HG02943 (cell line): ENCODE results near the gene XYLB.
"Not testable (repeated sequence)": the region's sequence is repeated elsewhere in the genome, so short reads cannot be mapped to it uniquely, and the experiment has no call there.

Experiments
- ATAC-seq: cut with Tn5 transposase; IDR thresholded peaks from one replicate; pipeline ENCODE4 v1.9.1; 2021; ENCODE audit warnings: mild to moderate bottlenecking, low read depth, moderate library complexity; ENCODE audit not compliant: unreplicated experiment

Gene XYLB

DNA sequence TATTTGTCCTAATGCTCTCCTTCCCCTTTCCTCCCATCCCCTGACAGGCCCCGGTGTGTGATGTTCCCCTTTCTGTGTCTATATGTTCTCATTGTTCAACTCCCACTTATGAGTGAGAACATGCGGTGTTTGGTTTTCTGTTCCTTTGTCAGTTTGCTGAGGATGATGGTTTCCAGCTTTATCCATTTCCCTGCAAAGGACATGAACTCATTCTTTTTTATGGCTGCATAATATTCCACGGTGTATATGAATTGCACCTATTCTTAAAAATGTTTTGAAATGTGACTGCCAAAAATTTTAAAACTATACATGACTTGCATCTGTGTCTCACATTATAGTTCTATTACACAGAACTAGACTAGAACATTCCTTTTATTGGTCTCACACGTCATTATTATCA, 25.9 kb upstream of the XYLB start:
- not testable (repeated sequence) for ATAC-seq

GRCh38 chr3:38323060-38323459, 23.5 kb upstream of the XYLB start:
- no peak for ATAC-seq

DNA sequence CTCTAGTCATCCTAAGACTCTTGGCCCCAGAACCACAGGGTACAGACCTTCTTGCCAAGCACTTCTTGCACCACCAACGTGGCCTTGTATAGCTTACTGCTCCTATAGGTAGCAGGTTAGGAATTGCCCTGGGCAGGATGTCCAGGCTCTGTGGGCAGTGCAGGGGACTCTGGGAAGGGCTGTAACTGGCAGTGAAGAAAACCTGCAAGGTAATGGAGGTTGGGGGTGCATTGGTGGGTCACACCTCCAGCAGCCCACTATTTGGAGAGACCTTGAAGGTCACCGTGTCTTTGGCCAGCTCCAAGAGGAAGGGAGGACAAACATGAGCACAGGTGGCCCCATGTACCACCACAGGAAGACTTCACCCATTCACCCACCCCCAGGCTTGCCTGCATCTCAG, 21.3 kb upstream of the XYLB start:
- no peak for ATAC-seq

- ATAC-seq = no peak
Measured at GRCh38 chr3:38327335-38328009, 19.1 kb upstream of the XYLB start.

DNA sequence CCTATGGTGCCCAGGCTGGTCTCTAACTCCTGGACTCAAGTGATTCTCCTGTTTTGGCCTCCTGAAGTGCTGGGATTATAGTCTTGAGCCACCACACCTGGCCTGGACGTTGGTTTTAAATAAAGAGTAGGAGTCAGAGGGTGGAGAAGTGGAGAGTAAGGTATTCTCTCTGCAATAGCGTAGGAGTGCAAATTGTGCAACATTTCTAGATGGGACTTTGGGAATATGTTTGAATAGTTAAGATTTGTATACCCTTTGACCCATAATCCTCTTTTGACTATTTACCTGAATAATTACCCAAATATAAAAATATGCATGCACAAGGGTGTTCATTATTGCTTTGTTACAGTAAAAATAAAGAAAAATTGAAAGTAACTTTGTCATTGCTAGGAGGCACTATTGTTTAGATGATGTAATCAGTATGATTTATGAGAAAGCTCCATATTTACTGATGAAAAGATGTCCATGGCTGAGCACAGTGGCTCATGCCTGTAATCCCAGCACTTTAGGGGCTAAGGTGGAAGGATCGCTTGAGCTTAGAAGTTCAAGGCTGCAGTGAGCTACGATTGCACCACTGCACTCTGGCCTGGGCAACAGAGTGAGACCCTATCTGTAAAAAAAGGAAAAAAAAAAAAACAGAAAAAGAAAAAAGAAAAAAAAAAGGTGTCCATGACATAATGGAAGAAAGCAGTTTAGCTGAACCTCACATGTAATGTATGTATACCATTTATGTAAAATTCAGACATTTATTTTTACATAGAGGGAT, 15.1 kb upstream of the XYLB start:
- ATAC-seq = no peak

GRCh38 chr3:38332201-38332600, 14.4 kb upstream of the XYLB start:
- ATAC-seq = no peak

DNA sequence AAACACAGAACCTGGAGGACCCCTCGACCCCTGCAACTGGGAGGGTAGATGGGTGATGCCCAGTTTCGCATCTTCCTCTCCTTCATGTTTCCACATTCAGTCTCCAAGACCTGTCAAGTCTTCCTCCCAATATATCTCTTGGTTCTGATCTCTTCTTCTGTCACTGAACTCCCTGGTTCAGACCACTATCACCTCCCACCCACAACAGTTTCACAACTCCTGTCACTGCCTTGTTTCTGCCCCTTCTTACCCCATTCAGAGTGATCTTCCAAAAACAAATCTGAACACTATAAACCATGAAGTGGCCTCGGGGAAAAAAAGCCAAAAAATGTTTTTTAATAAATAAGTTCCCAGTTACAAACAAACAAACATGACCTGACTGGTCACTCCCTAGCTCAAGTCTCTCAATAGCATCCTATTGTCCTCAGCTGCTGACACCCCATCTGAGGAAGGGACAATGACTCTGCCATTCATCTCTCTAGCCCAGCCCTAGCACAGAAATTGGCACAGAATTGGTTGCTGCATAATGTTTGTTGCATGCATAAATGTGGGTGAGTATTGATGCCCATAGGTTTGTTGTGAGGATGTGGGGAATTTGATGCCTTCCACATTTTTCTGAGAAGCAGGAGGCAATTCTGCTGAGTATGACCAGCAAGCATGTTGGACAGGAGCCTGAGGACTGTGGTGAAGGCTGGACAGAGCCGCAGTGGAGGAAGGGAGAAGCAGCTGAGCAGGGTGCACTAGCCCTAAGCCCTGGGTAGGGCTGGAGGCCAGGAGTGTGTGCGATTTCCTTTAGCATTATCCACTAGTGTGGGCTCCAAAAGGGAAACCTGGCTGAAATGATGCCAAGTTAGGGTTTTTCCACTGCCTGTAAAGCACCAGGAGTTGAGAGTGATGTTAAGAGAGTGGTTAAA, 12.2 kb upstream of the XYLB start:
- ATAC-seq = no peak

GRCh38 chr3:38335263-38335662, 11.3 kb upstream of the XYLB start:
- ATAC-seq = no peak

- no peak for ATAC-seq
Measured at GRCh38 chr3:38337703-38338102, 8.9 kb upstream of the XYLB start.

GRCh38 chr3:38343797-38344594, 2.6 kb upstream of the XYLB start:
- no peak for ATAC-seq

GRCh38 chr3:38345879-38346586, 552 bp upstream of the XYLB start:
- ATAC-seq = no peak

DNA sequence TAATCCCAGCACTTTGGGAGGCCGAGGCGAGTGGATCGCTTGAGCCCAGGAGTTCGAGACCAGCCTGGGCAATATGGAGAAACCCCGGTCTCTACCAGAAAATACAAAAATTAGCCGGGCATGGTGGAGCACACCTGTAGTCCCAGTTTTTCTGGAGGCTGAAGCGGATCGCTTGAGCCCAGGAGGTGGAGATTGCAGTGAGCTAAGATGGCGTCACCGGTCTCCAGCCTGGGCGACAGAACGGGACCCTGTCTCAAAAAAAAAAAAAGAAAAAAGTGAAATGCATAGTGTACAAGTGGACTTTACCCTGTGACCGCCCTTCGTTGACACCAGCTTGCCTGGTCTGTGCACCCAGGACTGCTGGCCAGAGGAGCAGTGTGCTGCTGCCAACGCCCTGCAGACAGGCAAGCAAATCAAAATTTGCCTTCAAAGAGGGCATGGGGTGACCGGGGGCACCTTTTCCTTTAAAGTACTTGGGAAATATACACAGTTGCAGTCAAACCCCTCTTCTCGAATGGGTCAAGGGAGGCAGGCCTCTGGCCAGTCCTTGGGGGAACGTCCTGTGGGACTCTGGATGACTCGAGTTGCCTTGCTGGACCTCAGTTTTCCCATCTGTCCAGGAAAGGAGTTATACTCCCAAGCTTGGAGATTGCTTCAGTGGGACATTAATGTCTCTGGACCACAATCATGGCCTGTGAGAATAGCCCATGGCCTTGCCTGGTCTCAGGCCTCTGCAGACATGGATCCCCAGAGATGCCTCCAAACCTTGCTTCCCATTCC, 1.0 kb downstream of the XYLB start:
- no peak for ATAC-seq

- no peak for ATAC-seq
Measured at GRCh38 chr3:38348903-38349302, 2.3 kb downstream of the XYLB start.

GRCh38 chr3:38349684-38350359, 3.2 kb downstream of the XYLB start:
- ATAC-seq = no peak

- ATAC-seq = no peak
Measured at GRCh38 chr3:38353151-38353550, 6.6 kb downstream of the XYLB start.

GRCh38 chr3:38354588-38355330, 8.2 kb downstream of the XYLB start:
- no peak for ATAC-seq

- ATAC-seq = no peak
Measured at GRCh38 chr3:38359038-38359437, 12.5 kb downstream of the XYLB start.

DNA sequence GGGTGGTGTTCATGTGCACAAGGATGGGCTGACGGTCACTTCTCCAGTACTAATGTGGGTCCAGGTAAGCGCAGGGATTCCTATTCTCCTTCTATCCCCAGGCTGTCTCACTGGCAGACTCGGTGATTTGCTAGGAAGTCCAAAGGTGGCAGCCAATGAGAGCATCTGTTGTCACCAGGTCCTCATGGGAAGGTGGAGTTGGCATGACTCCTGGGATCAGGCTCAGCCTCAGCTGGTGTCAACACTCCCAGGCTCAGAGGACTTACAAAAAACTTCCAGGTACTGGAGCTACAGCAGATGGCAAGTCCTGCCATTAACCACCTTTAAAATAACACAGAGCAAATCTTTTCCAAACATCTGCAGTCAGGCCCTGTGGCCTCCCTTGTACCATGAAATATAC, 13.8 kb downstream of the XYLB start:
- ATAC-seq = no peak
